Measurements from ENCODE around the gene TEKT3.

The TEKT3 gene

DNA sequence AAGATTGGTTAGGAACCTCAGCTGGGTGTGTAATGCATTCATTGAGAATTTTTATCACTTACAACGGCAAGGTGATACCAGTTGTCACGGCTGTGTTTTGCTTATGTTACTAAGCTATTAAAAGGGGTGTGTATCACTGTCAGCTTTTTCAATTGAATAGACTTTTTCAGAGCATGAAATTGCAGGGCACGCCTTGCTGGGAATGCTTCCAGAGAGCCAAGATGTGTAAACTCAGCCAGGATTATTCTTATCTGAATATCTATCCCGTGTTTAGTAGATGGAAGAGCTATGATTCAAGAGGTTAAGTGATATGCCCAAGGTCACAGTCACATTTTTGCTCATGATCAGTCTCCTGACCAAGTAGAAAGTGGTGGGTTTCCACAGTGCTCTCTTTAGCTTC is 6.6 kb upstream of the TEKT3 start:
- Histone ChIP-seq H3K9me3 (ENCODE audit: control insufficient read depth, low read length) (no peaks in the 10 kb centered on the region), H3K9ac (ENCODE audit: low read length) (no peak overlapping the region), H3K27me3 (ENCODE audit: control insufficient read depth, insufficient read depth, low read length) (peaks cover 5% of the 10 kb centered on the region)

DNA sequence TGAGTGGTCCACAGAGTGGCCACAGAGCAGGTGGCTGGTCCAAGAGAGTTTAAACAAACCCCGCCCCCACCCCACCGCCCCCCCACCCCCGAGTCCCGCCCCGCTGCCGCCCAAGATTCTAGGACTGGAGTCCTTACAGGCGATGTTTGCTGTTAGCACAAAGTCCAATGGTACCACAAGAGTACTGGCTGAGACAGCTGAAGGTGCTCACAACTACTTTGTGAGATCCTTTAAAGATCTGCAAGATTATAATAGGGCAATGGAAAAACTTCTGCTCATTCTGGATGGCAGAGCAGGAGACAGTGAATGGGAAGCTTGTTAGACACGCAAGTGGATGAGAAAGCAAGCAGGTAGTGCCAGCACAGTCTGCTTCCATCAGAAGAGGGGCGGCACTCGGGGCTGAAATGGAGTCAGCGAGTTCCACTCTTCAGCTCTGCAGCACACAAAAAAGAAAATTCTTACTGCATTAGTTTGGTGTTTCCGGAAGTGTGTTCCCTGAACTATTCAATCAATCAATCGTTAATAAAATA is 4.7 kb upstream of the TEKT3 start:
- Histone ChIP-seq H3K36me3 (ENCODE audit: control insufficient read depth, insufficient read depth, low read length) (no peaks in the 10 kb centered on the region), H3K4me3 (ENCODE audit: low read length) (no peak overlapping the region), H3K9me3 (ENCODE audit: control insufficient read depth, low read length) (no peaks in the 10 kb centered on the region), H3K4me1 (ENCODE audit: control insufficient read depth, insufficient read depth, low read length) (no peaks in the 10 kb centered on the region), H3K9ac (ENCODE audit: low read length) (no peak overlapping the region), H3K27me3 (ENCODE audit: control insufficient read depth, insufficient read depth, low read length) (peaks cover 16% of the 10 kb centered on the region)

More for the DNA sequence above, 6.6 kb upstream of the TEKT3 start:
- Histone ChIP-seq H3K4me1 (ENCODE audit: control insufficient read depth, insufficient read depth, low read length) (peaks cover 8% of the 10 kb centered on the region), H3K36me3 (ENCODE audit: control insufficient read depth, insufficient read depth, low read length) (no peaks in the 10 kb centered on the region), H3K4me3 (ENCODE audit: low read length) (no peak overlapping the region)

DNA sequence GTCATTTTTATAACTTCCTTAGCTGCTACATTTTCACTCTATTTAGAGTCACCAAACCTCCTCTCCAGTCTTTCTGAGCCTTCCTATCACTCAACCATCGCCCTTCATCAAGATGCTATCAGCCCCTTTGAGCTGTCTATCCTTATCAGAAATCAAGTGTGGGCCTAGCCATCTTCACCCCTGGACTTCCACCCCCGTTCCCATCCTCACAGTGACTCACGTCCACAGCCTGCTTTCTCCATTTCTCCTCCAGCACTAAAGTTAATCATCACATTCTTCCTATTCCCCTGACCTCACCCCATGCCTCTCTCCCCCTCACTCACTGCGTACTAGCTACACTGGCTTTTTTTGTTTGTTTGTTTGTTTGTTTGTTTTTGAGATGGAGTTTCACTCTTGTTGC is 2.4 kb upstream of the TEKT3 start:
- H3K27me3 ChIP-seq (ENCODE audit: control insufficient read depth, insufficient read depth, low read length) = peaks cover 24% of the 10 kb centered on the region
- H3K4me1 ChIP-seq (ENCODE audit: control insufficient read depth, insufficient read depth, low read length) = no peaks in the 10 kb centered on the region
- H3K9me3 ChIP-seq (ENCODE audit: control insufficient read depth, low read length) = no peaks in the 10 kb centered on the region
- H3K36me3 ChIP-seq (ENCODE audit: control insufficient read depth, insufficient read depth, low read length) = no peaks in the 10 kb centered on the region
- no peak overlapping the region for H3K4me3 ChIP-seq (ENCODE audit: low read length)
- H3K9ac ChIP-seq (ENCODE audit: low read length) = no peak overlapping the region

DNA sequence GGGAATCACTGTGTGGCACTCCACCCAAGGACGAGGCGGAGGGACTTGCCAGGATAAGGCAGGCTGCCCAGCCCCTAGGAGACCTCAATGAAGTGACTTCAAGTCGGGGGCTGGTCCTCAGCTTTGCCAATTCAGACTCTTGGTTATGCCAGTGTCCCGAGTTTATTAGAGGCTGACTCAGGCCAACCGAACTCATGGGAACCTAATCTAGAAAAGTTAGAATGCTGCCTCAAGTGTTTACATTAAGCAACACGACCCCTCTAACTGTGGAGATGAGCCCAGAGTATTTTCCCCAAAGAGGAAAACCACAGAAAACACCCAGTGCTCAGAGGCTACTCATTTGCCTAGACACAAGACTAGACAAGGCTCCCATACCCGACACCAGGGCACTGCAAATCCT is 1.1 kb upstream of the TEKT3 start:
- H3K9me3 ChIP-seq (ENCODE audit: control insufficient read depth, low read length) = no peaks in the 10 kb centered on the region
- no peaks in the 10 kb centered on the region for H3K4me1 ChIP-seq (ENCODE audit: control insufficient read depth, insufficient read depth, low read length)
- no peak overlapping the region for H3K4me3 ChIP-seq (ENCODE audit: low read length)
- no peaks in the 10 kb centered on the region for H3K36me3 ChIP-seq (ENCODE audit: control insufficient read depth, insufficient read depth, low read length)
- peaks cover 24% of the 10 kb centered on the region for H3K27me3 ChIP-seq (ENCODE audit: control insufficient read depth, insufficient read depth, low read length)
- H3K9ac ChIP-seq (ENCODE audit: low read length) = no peak overlapping the region

DNA sequence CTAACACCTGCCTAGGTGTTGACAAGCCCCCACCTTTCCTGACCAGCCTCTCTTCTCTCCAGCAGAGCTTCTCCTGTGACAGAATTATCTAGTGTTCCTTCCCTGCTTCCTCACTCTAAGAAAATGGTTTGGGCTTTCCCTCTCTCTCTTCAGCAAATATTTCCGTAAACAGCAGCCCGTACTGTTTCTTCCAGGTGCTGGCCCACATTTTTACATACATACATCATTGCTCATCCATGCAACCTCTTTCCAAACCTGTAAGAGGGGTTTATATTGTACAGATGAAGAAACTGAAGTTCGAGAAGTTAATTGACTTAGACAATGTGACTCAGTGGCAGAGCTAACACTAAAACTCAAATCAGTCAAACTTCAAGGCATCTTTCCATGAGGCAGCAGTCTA is 569 bp upstream of the TEKT3 start:
- peaks cover 24% of the 10 kb centered on the region for H3K27me3 ChIP-seq (ENCODE audit: control insufficient read depth, insufficient read depth, low read length)
- H3K4me1 ChIP-seq (ENCODE audit: control insufficient read depth, insufficient read depth, low read length) = no peaks in the 10 kb centered on the region
- H3K9ac ChIP-seq (ENCODE audit: low read length) = no peak overlapping the region
- no peaks in the 10 kb centered on the region for H3K36me3 ChIP-seq (ENCODE audit: control insufficient read depth, insufficient read depth, low read length)
- H3K9me3 ChIP-seq (ENCODE audit: control insufficient read depth, low read length) = no peaks in the 10 kb centered on the region
- no peak overlapping the region for H3K4me3 ChIP-seq (ENCODE audit: low read length)

- H3K4me1 ChIP-seq (ENCODE audit: control insufficient read depth, insufficient read depth, low read length) = no peaks in the 10 kb centered on the region
- H3K27me3 ChIP-seq (ENCODE audit: control insufficient read depth, insufficient read depth, low read length) = peaks cover 24% of the 10 kb centered on the region
- H3K9me3 ChIP-seq (ENCODE audit: control insufficient read depth, low read length) = no peaks in the 10 kb centered on the region
- H3K36me3 ChIP-seq (ENCODE audit: control insufficient read depth, insufficient read depth, low read length) = no peaks in the 10 kb centered on the region
- no peak overlapping the region for H3K4me3 ChIP-seq (ENCODE audit: low read length)
- H3K9ac ChIP-seq (ENCODE audit: low read length) = no peak overlapping the region
Measured at GRCh38 chr17:15340966-15341365, 431 bp downstream of the TEKT3 start.

- Histone ChIP-seq H3K9me3 (ENCODE audit: control insufficient read depth, low read length) (no peaks in the 10 kb centered on the region), H3K27me3 (ENCODE audit: control insufficient read depth, insufficient read depth, low read length) (peaks cover 3% of the 10 kb centered on the region), H3K4me1 (ENCODE audit: control insufficient read depth, insufficient read depth, low read length) (no peaks in the 10 kb centered on the region), H3K36me3 (ENCODE audit: control insufficient read depth, insufficient read depth, low read length) (no peaks in the 10 kb centered on the region), H3K9ac (ENCODE audit: low read length) (no peak overlapping the region), H3K4me3 (ENCODE audit: low read length) (no peak overlapping the region)
Measured at GRCh38 chr17:15335446-15335845, 6.0 kb downstream of the TEKT3 start.

DNA sequence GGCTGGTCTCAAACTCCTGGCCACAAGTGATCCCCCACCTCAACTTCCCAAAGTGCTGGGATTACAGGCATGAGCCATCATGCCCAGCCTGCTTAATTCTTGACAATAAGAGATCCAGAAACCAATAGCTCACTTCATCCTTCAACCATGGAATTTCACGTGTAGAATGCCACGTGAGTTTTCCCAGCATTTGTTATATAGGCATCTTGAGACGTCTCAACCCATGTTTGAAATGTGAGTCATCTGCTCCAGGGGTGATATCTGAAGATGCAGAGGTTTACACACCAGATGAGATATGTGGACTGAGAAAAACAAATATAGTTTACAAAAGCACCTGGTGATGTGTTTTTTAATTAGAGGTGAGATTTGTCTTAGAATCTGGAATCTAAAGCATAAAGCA is 7.1 kb downstream of the TEKT3 start:
- no peak overlapping the region for H3K9ac ChIP-seq (ENCODE audit: low read length)

DNA sequence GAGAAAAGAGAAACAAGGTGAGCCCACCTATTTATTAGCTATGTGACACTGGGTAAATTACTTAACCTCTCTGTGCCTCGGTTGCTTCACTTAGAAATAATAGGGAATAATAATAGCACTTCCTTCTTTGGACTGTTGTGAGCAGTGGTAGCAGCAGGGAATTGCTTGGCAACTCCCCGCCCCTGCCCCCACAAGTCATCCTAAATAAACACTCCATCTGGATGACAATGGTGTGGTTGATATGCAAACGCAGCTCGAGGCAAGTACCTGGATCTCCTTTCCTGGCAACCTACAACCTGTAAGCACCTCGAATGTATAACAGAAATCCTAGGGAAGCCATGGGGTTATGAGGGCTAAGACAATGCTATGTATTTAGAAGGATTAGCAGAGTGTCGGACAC is 9.1 kb downstream of the TEKT3 start:
- no peaks in the 10 kb centered on the region for H3K4me1 ChIP-seq (ENCODE audit: control insufficient read depth, insufficient read depth, low read length)
- H3K4me3 ChIP-seq (ENCODE audit: low read length) = no peak overlapping the region
- H3K9me3 ChIP-seq (ENCODE audit: control insufficient read depth, low read length) = no peaks in the 10 kb centered on the region
- H3K9ac ChIP-seq (ENCODE audit: low read length) = no peak overlapping the region
- H3K36me3 ChIP-seq (ENCODE audit: control insufficient read depth, insufficient read depth, low read length) = no peaks in the 10 kb centered on the region
- no peaks in the 10 kb centered on the region for H3K27me3 ChIP-seq (ENCODE audit: control insufficient read depth, insufficient read depth, low read length)

More for the DNA sequence above, 7.1 kb downstream of the TEKT3 start:
- Histone ChIP-seq H3K4me1 (ENCODE audit: control insufficient read depth, insufficient read depth, low read length) (no peaks in the 10 kb centered on the region), H3K9me3 (ENCODE audit: control insufficient read depth, low read length) (no peaks in the 10 kb centered on the region), H3K4me3 (ENCODE audit: low read length) (no peak overlapping the region), H3K36me3 (ENCODE audit: control insufficient read depth, insufficient read depth, low read length) (no peaks in the 10 kb centered on the region), H3K27me3 (ENCODE audit: control insufficient read depth, insufficient read depth, low read length) (no peaks in the 10 kb centered on the region)

DNA sequence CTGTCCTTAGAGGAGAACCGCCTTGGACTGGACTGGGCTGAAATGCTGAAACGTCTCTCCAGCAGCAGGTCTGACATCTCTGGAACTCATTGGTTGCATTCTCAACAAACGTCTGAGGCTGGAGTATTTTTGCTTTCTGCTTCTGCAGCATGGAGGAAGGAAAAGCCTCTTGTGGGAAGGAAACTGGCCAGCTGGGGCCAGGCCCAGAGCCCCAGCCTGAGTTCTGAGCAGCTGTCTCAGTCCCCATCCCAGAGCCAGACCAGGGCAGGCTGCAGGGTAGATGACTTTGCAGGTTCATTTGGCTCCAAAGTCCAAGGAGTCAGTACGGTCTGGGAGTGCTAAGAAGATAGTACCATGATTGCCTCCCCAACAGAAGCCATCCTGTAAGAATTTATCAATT is 18.3 kb downstream of the TEKT3 start:
- H3K4me1 ChIP-seq (ENCODE audit: control insufficient read depth, insufficient read depth, low read length) = no peaks in the 10 kb centered on the region

DNA sequence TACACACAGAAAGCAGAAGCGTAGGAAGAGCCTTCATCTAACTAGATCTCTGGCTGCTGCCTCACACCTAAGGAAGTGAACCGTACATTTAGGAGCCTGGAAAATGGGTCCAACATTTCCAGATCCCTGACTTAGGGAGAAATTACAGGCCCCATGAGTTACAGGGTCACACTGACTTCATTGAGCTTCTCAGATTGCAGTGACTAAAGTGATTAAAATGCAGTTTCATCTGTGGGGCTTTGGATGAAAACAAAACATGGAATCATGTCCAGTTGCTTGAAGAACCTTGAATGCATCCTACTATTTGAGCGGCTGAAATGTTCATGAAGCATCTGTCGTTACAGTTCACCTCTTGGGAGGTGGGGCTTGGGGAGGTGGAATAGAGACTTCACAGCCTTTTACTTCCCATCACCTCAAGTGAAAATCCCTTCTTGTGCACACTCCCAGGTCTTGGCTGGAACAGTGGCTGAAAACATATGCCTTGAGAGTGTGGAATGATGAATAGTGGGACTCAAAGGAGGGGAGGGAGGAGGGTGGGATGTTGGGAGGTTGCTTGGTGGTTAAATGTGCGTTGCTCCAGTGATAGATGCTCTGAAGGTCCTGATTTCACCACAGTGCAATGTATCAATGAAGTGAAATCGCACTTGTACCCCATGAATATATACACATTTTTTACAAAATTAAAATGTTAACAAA is 19.7 kb downstream of the TEKT3 start:
- Histone ChIP-seq H3K27me3 (ENCODE audit: control insufficient read depth, insufficient read depth, low read length) (no peaks in the 10 kb centered on the region), H3K36me3 (ENCODE audit: control insufficient read depth, insufficient read depth, low read length) (no peaks in the 10 kb centered on the region), H3K9ac (ENCODE audit: low read length) (no peak overlapping the region), H3K4me3 (ENCODE audit: low read length) (no peak overlapping the region), H3K9me3 (ENCODE audit: control insufficient read depth, low read length) (no peaks in the 10 kb centered on the region), H3K4me1 (ENCODE audit: control insufficient read depth, insufficient read depth, low read length) (no peaks in the 10 kb centered on the region)

More for the DNA sequence above, 18.3 kb downstream of the TEKT3 start:
- H3K4me3 ChIP-seq (ENCODE audit: low read length) = no peak overlapping the region
- no peaks in the 10 kb centered on the region for H3K9me3 ChIP-seq (ENCODE audit: control insufficient read depth, low read length)
- no peaks in the 10 kb centered on the region for H3K27me3 ChIP-seq (ENCODE audit: control insufficient read depth, insufficient read depth, low read length)
- no peaks in the 10 kb centered on the region for H3K36me3 ChIP-seq (ENCODE audit: control insufficient read depth, insufficient read depth, low read length)
- no peak overlapping the region for H3K9ac ChIP-seq (ENCODE audit: low read length)

GRCh38 chr17:15319452-15320010 is 21.9 kb downstream of the TEKT3 start:
- H3K9ac ChIP-seq (ENCODE audit: low read length) = no peak overlapping the region
- H3K9me3 ChIP-seq (ENCODE audit: control insufficient read depth, low read length) = no peaks in the 10 kb centered on the region
- no peak overlapping the region for H3K4me3 ChIP-seq (ENCODE audit: low read length)
- no peaks in the 10 kb centered on the region for H3K4me1 ChIP-seq (ENCODE audit: control insufficient read depth, insufficient read depth, low read length)
- H3K36me3 ChIP-seq (ENCODE audit: control insufficient read depth, insufficient read depth, low read length) = no peaks in the 10 kb centered on the region
- H3K27me3 ChIP-seq (ENCODE audit: control insufficient read depth, insufficient read depth, low read length) = no peaks in the 10 kb centered on the region
